ENCODE data around the gene MX1.

DNA sequence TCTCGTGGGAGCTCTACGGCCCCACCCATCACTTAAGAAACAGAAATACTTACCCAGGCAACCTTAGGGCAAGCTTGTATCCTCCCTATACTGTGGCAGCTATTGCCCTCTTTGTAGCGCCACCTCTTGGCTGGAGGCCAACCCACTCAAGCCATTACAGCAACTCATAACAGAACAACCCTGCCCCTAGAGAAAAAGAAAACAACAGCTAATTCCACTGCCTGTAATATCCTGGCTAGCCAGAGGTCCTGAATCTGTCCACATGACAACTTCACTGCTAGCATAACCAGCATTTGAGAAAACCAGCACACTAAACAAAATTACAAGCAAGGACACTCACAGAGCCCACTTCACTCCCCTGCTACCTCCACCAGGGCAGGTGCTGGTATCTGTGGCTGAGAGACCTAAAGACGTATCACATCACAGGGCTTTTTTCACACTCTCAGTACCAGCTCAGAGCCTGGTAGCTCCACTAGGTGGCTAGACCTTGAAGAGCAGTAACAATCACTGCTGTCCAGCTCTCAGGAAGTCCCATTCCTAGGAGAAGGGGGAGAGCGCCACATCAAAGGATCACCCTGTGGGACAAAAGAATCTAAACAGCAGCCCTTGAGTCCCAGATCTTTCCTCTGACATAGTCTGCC is 14.5 kb upstream of the MX1 start:
- TF ChIP-seq, protein P1, sequence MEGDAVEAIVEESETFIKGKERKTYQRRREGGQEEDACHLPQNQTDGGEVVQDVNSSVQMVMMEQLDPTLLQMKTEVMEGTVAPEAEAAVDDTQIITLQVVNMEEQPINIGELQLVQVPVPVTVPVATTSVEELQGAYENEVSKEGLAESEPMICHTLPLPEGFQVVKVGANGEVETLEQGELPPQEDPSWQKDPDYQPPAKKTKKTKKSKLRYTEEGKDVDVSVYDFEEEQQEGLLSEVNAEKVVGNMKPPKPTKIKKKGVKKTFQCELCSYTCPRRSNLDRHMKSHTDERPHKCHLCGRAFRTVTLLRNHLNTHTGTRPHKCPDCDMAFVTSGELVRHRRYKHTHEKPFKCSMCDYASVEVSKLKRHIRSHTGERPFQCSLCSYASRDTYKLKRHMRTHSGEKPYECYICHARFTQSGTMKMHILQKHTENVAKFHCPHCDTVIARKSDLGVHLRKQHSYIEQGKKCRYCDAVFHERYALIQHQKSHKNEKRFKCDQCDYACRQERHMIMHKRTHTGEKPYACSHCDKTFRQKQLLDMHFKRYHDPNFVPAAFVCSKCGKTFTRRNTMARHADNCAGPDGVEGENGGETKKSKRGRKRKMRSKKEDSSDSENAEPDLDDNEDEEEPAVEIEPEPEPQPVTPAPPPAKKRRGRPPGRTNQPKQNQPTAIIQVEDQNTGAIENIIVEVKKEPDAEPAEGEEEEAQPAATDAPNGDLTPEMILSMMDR (IDR thresholded peaks at IDR 0.05) = peak in 1 of 6 experiments; percentile 15
- TF ChIP-seq POLR2A (IDR thresholded peaks at IDR 0.05) = no peak

Measured in adrenal gland (tissue), 5 donors.